GM21360 (cell line): Measurements from ENCODE around the gene IGSF3.
"Not testable (repeated sequence)": the region's sequence is repeated elsewhere in the genome, so short reads cannot be mapped to it uniquely, and the experiment has no call there.

Experiments
- ATAC-seq: cut with Tn5 transposase; IDR thresholded peaks from one replicate; pipeline ENCODE4 v1.9.1; 2021; ENCODE audit warnings: mild to moderate bottlenecking, moderate library complexity; ENCODE audit not compliant: unreplicated experiment

The IGSF3 gene

DNA sequence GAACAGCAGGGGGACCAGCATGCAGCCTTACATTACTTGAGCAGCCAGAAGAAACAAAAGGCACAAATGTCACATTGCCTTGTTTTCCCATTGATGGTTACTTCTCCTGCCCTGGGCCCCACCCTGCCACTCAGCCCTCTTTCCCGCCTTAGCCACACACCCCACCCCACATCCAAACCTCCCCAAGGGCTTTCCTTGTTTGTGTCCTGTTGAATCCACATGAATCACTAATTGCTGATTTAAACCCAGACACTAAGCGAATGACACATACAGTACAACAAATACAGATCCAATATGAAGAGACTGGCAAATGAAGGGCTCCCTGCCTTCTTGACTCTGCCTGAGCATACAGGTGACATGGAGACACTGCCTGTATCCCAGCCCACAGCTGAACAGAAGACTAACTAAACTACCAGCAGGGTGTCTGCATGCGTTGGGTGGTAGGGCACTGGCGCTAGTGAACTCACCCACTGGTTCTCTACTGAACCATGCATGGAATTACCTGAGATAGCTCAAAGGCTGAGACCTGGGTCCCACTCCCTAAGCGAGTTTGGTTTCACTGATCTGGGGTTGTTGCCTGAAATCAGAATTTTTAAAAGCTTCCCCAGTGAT is 3.1 kb downstream of the IGSF3 start:
- no peak for ATAC-seq

DNA sequence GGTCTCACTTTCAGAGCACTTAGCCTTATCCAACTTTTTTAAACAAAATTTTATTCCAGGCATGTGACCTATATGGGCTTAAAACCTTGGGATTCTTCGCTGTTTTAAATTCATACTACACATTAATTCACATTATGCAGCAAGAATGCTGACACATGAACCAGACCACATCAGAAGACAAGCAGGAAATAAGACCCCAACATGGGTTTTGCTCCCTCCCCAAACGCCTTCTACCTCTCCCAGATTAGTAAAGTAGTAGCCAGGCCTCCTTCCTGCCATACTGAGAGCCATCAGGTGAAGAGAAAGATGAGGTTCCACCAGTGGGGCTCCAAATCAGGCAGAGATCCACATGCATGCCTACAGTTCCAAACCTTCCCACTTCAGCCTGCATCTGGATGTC is 3.7 kb downstream of the IGSF3 start:
- ATAC-seq, result no peak

DNA sequence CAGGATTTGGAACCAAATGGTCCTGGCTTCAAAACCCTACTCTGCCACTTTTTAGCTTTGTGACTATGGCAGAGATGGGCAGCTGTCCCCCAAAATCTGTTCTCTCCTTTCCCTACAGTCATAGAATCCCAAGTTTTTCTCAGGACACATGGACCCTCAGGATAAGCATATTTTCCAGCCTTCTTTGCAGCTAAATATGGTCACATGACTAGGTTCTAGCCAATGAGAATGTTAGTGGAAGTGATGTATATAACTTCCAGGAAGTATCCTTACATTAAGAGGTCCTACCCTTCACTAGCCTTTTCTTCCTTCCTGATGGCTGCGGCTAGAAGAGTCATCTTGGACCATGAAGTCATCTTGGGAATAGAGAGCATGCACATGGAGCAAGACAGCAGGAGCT is 5.9 kb downstream of the IGSF3 start:
- no peak for ATAC-seq

DNA sequence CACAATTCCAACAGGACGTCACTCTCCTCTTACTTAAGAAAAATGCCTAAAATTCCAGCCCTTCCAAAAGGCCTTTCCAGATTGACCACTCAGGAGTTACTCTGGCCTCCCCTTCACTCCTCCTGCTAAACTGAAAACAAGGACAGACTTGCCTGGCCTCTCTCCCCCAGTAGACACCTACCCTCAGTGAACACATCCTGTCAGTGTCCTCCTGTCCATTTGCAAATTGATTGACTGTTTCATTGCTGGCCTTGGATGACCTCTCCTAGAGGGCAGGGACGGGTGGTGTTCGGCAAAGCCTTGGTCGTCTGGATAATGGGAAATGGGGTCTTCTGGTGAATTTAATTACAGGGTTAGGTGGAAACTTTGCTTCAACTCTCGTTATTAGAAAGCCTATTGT is 8.9 kb downstream of the IGSF3 start:
- ATAC-seq, result not testable (repeated sequence)

DNA sequence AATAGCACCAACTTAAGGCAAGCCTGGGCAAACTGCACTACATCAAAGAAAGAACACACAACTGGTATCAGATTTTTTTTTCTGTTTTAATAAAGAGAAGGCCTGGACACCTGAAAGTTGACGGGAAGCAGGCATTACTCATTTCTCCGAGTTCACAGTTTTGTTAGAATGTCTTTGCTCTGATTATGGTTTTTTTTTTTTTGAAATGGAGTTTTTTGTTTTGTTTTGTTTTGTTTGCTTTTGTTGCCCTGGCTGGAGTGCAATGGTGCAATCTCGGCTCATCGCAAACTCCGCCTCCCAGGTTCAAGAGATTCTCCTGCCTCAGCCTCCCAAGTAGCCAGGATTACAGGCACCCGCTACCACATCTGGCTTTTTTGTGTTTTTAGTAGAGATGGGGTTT is 9.7 kb downstream of the IGSF3 start:
- ATAC-seq, result not testable (repeated sequence)

DNA sequence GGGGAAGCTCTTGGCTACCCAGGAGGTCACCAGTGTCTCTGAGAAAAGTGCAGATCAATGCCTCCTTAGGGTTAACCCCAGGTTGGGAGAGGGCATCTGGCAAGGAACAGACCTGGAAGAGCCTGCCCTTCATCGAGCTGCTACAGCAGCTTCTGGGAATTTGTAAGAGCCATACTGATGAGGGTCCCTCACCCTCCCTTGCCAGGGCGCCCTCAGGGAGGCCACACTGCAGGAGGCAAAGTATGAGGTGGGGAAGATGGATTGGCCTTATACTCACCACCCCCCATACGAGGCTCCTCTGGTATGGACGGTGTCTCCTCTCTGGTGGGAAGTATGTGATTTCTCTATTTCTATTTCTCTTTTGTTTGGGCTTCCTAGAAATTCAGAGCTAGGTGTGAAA is 13.2 kb downstream of the IGSF3 start:
- ATAC-seq, result no peak

DNA sequence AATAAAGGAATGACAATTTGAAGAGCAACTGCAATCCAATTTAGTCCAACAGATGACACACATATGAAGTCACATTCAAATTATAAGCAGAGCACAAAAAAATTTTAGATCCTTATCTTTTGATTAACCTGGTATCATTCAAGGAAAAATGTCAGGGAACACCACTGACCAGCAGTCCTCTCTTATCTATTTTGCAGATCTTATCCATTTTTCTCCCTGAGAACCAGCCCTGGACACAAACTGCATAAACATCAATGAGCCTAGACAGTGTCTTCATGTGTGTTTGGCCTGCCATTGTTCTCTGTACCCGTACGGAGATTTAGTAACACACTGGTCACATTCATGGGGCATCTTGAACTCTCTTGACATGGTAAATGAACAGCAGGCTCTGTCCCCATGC is 14.9 kb downstream of the IGSF3 start:
- ATAC-seq, result not testable (repeated sequence)

DNA sequence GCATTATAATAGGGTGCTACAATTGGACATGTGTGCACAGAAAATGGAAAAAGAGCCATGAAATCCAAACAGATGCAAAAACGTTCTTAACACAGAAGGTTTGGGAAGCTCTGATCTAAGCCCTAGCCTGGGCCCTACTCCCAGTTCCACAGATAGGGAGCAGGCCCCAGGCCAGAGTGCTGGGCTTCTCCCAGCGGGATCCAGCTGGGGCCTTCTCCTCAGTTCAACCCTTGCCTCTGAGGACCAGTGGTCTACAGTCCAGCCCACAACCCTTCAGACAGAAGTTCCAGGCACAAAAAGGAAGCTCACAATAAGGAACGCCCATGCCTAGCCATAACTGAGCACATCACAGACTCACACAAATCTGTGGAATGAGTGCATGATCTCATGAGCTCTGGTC is 16.8 kb downstream of the IGSF3 start:
- not testable (repeated sequence) for ATAC-seq

DNA sequence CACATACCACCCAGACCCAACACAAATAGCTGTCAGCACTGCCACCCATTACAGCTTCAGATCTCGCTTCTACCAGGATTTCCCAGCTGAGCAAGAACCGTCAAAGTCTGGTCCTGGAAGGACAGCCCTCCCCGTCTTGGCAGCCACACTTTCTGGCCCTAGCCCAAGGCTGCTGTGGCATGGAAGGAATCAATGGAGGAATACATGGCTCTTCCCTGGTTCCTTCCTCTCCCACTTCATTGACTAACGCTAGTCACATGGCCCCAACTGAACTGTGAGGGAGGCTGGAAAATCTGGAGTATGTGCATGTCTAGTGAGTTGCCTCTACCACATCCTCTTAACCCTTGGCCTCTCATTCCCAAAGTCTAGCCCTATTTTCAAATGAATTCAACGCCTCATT is 18.5 kb downstream of the IGSF3 start:
- not testable (repeated sequence) for ATAC-seq

DNA sequence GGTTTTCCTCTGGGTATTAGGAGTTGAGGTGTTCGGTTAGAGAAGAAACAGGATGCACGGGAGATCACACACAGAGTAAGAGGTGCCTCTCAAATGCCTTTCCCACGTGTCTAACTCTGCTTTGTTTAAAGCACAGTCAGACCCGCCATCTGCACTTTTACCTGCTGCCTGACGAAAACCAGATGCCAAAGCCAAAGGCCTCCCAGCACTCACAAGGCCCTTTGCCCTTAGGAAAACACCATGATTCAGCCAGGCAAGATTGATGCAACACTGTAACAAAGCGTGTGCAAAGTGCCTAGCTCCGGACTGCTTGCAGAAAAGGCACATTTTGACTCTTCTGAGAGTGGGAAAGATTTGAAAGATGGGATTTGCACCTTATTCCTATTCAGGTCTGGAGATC is 19.2 kb downstream of the IGSF3 start:
- ATAC-seq, result not testable (repeated sequence)

DNA sequence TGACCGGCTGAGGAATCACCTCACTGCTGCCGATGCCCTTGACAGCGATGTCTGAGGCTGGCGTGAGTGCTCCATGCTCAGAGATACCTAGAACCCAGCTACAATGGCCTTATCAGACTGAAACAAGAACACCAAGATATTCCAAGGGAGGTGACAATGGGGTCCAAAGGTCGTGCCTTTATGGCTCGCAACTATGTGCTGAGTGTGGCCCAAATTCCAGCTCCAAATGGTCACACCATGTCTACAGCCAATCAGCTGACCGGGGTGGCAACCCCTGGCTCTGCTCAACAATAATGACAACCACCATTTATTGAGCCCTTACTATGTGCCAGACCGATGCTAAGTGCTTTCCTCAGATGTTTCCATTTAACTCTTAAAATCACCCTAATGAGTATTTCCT is 20.3 kb downstream of the IGSF3 start:
- not testable (repeated sequence) for ATAC-seq

DNA sequence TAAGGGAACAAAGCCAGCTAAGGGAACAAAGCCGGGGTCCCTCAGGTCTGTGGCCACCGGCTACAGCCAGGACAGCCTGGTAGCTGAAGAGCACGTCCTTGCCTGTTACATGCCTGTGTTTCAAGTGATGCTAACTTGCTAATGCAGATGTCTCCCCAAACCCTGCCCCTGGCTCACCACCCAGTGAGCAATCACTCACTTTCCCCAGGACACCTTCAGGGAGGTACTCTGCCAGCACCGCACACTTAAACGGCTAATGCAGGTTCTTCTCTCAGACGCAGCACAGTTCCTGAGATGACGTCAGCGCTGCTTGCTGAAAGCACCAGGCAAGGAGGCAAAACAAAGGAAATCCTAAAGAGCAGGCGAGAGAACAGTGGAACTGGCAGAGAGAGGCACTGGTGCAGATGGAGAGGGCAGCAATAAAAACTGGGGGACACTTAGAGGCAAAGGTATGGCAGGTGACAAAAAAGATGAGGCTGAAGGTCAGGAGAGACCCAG is 20.8 kb downstream of the IGSF3 start:
- ATAC-seq, result not testable (repeated sequence)

DNA sequence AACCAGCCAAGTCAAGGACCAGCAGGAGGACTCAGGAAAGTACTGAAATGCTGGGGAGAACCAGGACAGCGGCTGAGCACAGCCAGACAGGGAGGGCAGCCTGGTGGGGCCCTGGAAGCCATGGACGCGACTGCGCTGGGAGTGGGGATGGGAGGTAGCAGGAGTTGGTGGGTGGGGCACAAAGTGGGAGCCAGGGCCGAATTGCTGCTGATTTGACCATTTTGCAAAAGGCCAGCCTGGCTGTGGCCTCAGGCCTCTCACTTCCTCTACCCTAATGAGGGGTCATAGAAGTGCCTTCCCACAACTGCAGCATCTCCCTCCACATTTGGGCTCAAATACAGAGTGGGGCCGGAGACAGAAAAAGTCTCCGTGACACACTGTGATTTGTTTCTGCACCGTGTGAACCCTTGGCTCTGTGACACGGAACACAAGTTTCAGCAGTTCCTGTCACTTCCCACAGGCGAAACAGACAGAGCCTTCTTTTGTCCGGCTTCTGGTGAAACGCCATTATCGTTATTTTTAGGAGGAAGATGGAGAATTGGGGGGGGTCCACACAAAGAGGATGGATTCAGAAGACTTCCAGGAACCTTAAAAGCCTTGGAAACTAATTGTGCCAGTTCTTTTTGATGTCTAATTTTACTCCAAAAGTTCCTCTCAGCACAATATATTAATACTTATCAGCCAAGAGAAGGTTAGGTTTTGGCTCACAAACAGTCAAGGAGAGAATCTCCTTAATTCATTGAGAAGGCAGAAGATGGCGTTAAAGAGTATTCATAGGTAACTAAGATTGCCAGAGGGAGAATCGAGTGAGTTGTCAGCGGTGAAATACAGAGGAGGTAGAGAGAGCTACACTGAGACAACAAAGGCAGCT is 21.5 kb downstream of the IGSF3 start:
- ATAC-seq, result not testable (repeated sequence)

DNA sequence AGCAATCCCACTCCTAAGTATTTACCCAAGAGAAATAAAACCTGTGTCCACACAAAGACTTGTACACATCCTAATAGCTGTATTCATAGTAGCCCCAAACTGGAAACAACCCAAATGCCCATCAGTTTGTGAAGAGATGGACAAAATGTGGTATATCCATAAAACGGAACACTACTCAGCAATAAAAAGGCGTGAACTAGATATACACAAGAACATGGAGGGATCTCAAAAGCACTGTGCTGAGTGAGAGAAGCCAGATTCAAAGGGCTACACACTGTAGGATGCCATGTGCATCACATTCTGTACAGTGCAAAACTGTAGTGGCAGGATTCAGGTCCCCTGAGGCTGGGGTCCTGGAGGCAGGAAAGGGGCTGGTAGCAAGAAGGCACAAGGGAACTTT is 22.5 kb downstream of the IGSF3 start:
- not testable (repeated sequence) for ATAC-seq

DNA sequence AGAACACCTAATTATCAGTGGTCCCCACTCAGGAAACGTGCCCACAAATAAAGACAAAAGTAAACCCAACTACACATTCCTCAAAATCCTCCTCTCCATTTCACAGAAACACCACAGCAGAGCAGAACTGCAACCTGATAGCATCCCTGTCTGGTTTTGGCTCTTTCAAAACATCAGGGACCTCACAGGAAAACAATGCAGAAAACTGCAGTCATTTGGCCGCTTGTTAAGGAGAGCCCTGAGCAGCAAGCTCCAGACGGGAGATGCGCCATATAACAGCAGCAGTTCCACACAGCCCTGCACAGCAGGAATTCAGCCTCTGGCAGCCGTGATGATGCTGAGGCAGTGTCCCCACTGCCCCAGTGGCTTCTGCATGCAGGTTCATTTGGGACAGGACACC is 23.4 kb downstream of the IGSF3 start:
- ATAC-seq, result not testable (repeated sequence)

DNA sequence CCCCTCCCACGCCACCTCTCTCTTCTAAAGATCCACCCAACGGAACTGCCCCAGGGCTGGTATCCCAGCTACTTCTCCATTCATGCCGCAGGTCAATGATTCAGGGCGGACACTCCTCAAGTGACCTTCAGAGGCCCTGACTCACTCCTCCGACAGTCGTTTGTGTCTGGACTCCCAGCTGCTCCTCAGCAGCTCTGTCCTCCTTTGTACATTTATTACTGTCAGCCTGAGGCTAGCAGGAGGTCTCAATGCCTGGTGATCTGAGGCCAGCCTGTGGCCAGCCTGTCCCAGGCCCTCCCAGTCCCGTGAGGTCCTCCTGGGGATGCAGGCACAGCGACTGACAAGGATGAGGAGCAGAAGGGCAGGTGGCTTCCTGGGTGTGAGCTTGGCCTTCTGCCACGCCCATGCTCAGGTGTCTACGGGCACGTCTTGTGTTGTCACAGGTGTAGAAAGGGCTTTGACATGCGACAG is 24.2 kb downstream of the IGSF3 start:
- not testable (repeated sequence) for ATAC-seq

DNA sequence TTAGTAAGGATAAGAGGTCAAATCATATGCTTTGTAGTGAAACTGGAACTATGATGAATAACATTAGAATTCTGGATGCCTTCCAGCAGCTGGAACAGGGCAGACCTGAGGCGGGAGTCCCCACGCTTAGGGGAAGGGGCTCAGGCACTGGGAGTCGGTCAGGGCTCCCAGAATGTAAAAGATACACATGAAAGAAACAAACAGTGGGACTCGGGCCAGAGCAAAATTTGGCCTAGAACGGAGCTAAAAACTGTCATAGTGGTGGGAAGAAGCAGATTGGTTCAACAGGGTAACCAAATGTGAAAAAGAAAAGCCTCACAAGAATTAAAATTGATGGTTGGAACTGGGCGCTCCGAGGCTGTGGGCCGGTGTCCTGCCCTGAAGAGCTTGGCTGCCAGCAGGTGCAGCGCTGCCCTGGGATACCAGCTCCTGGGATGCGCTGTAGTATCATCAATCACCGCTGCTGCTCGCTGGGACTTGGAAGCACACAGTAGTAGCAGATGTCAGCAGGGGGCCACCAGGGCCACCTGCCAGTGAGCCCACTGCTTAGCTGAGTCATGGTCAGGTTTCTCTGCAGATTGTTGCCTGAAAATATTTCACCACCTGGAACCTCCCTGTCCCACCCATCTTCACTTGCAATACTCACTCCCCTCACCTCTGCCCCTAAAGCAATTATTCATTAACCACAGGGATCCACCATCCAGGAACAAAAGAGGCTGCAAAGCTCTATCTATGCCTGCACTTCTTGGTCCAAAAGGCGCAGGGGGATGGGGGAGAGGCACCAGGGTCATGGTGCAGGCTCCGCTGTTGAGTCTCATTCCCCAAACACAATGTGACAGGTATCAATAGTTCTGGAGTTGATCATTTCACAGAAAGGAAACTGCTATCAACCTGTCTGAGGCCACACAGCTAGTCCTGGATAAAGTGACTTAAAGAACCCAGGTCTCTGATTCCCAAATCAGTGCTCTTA is 24.9 kb downstream of the IGSF3 start:
- not testable (repeated sequence) for ATAC-seq

DNA sequence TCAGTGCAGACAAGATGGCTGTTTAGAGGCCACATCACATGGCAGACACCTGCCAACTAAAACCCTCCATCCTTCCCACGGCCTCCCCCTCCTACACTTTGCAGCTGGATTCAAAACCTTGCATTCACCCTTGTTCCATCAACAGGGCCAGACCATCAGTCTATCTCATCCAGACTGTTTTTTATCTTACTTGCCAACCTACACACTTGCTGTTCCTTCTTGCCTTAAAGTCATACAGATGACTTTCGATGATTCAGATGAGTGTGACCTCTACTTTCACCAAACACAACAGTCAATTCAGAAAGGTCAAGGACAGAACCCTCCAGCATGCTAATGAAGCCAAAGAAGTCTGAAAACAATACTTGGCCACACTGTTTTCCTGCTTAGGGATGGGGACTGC is 29.9 kb downstream of the IGSF3 start:
- not testable (repeated sequence) for ATAC-seq

DNA sequence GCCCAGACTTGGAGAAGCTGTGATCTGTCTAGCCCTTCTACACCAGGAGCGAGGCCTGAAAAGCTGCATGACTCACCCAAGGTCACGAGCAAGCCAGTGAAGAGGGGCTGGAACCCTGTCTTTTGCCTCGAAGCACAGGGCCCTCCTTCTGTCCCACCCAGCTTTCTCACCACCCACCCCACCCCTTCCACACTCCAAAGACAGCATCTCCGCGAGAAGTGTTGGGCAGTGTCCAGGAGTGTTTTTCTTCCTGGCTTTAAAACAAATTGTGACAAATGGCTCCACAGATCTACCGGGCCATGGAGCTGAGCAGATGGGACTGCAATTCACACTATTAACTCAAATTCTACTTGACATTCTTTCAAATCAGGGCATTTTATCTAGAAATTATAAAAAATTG is 30.9 kb downstream of the IGSF3 start:
- ATAC-seq, result not testable (repeated sequence)

DNA sequence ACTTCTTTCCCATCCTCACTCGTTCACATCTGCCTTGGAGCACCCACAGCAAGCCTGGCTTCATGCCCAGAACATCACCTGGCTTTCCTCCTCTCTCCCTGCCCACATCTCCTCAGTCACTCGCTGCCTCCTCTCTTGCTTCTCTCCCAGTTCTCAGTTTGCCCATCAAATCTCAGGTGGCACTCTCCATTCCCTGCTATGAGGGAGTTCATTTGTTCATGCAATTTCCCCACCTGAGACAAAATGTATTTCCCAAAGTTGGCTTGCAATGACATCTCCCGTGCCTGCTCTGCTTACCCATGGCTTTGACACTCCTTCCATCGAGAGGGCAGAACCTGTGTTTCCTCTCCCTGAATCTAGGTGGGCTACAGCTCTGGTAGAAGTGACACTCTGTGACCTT is 33.1 kb downstream of the IGSF3 start:
- ATAC-seq, result not testable (repeated sequence)
